Fibroblast of mammary gland (primary cell): Measurements from ENCODE around the gene TNS3.

Experiments
- DNase-seq: peaks from one replicate; pipeline ENCODE4 v3.0.0-alpha.2; 2010; ENCODE audit warnings: low read depth
- H3K4me3 ChIP-seq: 2 replicates; pipeline ENCODE4 v1.5.1; 2011; ENCODE audit warnings: low read depth, mild to moderate bottlenecking, low read length, moderate library complexity; ENCODE audit not compliant: control insufficient read depth
- TF ChIP-seq, protein P1 (sequence below): conservative IDR thresholded peaks from 2 replicates; pipeline ENCODE4 v1.5.1; 2011; ENCODE audit warnings: low read depth, low read length, inconsistent platforms; ENCODE audit not compliant: control insufficient read depth, insufficient read depth

Gene TNS3

DNA sequence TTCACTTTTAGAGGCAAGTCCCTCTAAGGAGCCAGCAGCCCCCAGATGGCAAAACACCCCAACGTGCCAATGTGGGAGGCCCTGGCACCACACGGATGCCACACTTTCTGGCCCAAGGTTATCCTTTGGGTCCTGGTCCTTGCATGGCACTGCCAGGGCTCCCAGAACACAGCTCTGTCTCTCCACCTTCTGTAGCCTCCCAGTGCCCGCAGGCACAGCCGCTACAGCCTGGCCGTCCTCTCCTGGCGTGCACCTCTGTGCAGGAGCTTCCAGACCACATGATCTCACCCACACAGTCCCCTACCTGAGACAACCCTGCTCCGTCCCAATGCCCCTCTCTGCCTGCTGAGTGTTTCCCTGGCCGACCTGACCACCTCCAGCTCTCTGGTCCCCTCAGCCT, 215.0 kb downstream of the TNS3 start:
- no peak for DNase-seq
- no peak overlapping the region for H3K4me3 ChIP-seq
- TF ChIP-seq, protein P1, sequence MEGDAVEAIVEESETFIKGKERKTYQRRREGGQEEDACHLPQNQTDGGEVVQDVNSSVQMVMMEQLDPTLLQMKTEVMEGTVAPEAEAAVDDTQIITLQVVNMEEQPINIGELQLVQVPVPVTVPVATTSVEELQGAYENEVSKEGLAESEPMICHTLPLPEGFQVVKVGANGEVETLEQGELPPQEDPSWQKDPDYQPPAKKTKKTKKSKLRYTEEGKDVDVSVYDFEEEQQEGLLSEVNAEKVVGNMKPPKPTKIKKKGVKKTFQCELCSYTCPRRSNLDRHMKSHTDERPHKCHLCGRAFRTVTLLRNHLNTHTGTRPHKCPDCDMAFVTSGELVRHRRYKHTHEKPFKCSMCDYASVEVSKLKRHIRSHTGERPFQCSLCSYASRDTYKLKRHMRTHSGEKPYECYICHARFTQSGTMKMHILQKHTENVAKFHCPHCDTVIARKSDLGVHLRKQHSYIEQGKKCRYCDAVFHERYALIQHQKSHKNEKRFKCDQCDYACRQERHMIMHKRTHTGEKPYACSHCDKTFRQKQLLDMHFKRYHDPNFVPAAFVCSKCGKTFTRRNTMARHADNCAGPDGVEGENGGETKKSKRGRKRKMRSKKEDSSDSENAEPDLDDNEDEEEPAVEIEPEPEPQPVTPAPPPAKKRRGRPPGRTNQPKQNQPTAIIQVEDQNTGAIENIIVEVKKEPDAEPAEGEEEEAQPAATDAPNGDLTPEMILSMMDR = no peak

GRCh38 chr7:47366211-47366610, 215.7 kb downstream of the TNS3 start:
- no peak overlapping the region for H3K4me3 ChIP-seq
- TF ChIP-seq, protein P1 = no peak

GRCh38 chr7:47362984-47363383, 218.9 kb downstream of the TNS3 start:
- TF ChIP-seq, protein P1 = no peak
- DNase-seq = no peak
- no peak overlapping the region for H3K4me3 ChIP-seq

More at GRCh38 chr7:47366211-47366610, 215.7 kb downstream of the TNS3 start:
- no peak for DNase-seq

DNA sequence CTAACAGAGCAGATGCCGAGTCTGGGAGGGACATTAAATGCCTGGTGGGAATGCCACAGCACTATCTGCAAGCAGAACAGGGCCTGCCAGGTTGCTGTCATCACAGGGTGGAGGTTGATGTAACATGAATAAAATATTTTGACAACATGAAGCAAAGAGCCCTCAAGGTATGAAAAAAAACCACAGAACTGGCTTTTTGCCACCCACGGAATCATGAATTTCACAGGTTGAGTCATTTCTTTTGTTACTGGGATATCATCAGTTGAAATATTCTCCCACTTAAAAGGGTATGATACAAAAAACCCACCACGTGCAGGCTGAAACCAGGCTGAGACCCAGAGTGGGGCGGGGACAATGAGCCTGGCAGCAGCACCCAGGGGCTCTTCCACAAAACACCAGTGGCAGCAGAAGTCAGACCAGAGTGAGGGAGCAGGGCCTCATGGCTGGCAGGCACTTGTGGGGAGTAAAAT, 220.1 kb downstream of the TNS3 start:
- no peak overlapping the region for H3K4me3 ChIP-seq
- TF ChIP-seq, protein P1 = no peak
- peak; percentile 84 for DNase-seq

DNA sequence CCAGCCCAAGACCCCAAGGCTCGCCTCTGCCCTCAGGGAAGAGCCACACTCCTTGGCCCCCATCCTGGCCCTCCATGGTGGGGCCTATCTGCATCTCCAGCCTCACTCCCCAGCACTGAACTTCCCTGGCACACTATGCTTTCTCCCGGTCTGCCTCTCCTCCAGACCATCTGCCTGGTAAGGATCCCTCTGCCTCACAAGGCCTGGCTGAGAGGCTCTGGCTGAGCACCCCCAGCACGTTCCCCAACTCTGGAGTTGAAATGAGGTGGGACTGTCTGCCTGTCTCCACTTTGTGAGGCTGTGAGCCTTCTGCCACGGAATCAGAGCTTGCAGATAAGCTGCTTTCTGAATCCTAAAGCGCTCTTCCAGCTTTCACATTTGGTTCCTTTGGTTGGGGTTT, 220.7 kb downstream of the TNS3 start:
- TF ChIP-seq, protein P1 = no peak
- H3K4me3 ChIP-seq = no peak overlapping the region
- DNase-seq = no peak

DNA sequence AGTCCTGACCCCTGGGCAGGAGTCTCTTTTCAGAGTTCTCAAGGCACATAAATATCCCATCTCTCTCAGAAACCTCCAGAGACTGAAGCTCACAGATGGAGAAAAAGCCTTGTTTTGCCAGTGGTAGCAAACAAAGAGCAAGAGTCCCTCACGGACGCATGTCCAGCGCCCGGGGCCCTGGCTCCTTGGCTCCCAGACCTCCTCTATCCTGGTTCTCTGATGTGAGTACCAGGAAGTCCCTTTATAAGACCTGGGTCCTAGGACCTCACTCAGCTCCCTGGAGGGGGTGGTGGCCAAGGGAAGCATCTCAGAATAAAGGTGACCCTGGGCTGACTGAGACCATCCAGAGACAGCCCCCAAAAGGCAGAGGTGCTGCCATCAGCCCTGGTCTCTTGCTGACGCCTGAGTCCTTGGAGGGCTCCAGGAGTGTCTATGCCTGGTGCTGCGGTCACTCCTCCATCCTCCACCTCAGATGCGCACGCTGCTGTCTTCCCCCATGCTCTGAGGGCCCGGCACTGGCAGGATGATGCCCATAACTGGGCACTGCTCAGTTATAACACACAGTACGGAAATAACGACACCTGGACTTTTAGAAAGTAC, 221.5 kb downstream of the TNS3 start:
- H3K4me3 ChIP-seq = no peak overlapping the region
- TF ChIP-seq, protein P1 = no peak
- no peak for DNase-seq

DNA sequence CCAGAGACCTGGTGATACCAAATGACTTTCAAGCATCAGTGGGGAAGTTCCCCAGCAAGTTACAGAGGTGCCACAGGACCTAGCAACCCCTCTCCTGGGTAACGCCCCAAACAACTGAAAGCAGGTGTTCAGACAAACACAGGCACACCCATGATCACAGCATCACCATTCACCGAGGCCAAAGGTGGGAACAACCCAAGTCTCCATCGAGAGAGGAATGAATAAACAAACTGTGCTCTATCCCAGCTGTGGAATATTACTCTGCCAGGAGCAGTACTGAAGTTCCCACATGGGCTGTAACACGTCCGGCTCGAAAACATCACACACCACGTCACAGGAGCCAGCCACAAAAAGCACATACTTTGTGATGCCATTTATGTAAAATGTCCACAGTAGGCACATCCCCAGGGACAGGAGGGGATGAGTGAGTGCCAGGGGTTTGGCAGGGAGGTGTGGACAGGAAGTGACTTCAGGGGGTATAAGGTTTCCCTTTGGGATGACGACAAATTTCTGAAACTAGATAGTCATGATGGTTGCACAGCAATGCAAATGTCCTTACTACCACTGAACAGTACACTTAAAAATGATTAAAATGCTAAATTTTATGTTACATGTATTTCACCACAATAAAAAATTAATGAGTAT, 222.8 kb downstream of the TNS3 start:
- H3K4me3 ChIP-seq = no peak overlapping the region
- TF ChIP-seq, protein P1 = no peak
- peak; percentile 31 for DNase-seq
